ENCODE results near the gene GAS2L1. TPM values are rescaled to one million over a fixed set of nuclear protein-coding genes. Genes with fewer than 3 reads are reported as not detected.
"Not testable (repeated sequence)": the region's sequence is repeated elsewhere in the genome, so short reads cannot be mapped to it uniquely, and the experiment has no call there.

The GAS2L1 gene
- total RNA-seq, 2 donors from 2014 or later: 15.8 to 19.2 TPM

- 46 to 90% methylated on average over 2 to 7 of the region's 7 CpGs for WGBS, 2 donors
- DNase-seq (peak; percentile 84 to 92 (median 90)), ATAC-seq (peak; percentile 76)
- H3K36me3 ChIP-seq (replicated peaks in 1 of 2; ENCODE audit: insufficient read depth in 1 of 2, low read depth in 2 of 2): peaks cover 0 to 19% of the 10 kb centered on the region in 2 donors
- no peaks in the 10 kb centered on the region for H3K27me3 ChIP-seq
- no peak overlapping the region for H3K4me3 ChIP-seq
- intact Hi-C loops (cut with DNase I): no loop called here
- TF ChIP-seq POLR2A (IDR thresholded peaks at IDR 0.05) (no peak), CTCF (IDR thresholded peaks at IDR 0.05) (no peak)
- H3K4me1 ChIP-seq: peaks cover 41% of the 10 kb centered on the region
- H3K27ac ChIP-seq: peak overlapping the region; percentile 56 to 85 (median 80)
- H3K9me3 ChIP-seq: no peaks in the 10 kb centered on the region
Measured at GRCh38 chr22:29343313-29343805, 36.9 kb downstream of the GAS2L1 start.

GRCh38 chr22:29344137-29344536 is 37.7 kb downstream of the GAS2L1 start:
- intact Hi-C loops (cut with DNase I): no loop called here
- DNase-seq: peak; percentile 85 to 94 (median 91)
- 14 to 17% methylated on average over 5 of the region's 5 CpGs for WGBS, 2 donors
- Histone ChIP-seq H3K4me3 (no peak overlapping the region), H3K27me3 (no peaks in the 10 kb centered on the region), H3K36me3 (replicated peaks in 1 of 2; ENCODE audit: insufficient read depth in 1 of 2, low read depth in 2 of 2) (peaks cover 0 to 20% of the 10 kb centered on the region in 2 donors), H3K4me1 (peaks cover 41% of the 10 kb centered on the region), H3K27ac (peak overlapping the region in 3 of 4 donors; percentile 56 to 85 (median 76)), H3K9me3 (no peaks in the 10 kb centered on the region)
- ATAC-seq: peak; percentile 79
- TF ChIP-seq POLR2A (IDR thresholded peaks at IDR 0.05) (no peak), CTCF (IDR thresholded peaks at IDR 0.05) (no peak)

- H3K4me3 ChIP-seq; H3K9me3 ChIP-seq; H3K27me3 ChIP-seq; intact Hi-C loops (cut with DNase I); DNase-seq; ATAC-seq: not testable (repeated sequence)
- peaks cover 0 to 21% of the 10 kb centered on the region in 2 donors for H3K36me3 ChIP-seq (replicated peaks in 1 of 2; ENCODE audit: insufficient read depth in 1 of 2, low read depth in 2 of 2)
- peaks cover 41% of the 10 kb centered on the region for H3K4me1 ChIP-seq
- WGBS, 2 donors: 77 to 78% methylated on average over 5 of the region's 5 CpGs
- H3K27ac ChIP-seq: peak overlapping the region in 3 of 4 donors; percentile 29 to 76 (median 32)
Measured at GRCh38 chr22:29344889-29345288, 38.4 kb downstream of the GAS2L1 start.

- TF ChIP-seq CTCF (IDR thresholded peaks at IDR 0.05): no peak
- no peak for TF ChIP-seq POLR2A (IDR thresholded peaks at IDR 0.05)
- Histone ChIP-seq H3K4me1 (peaks cover 40% of the 10 kb centered on the region), H3K9me3 (no peaks in the 10 kb centered on the region), H3K4me3 (no peak overlapping the region), H3K36me3 (replicated peaks in 1 of 2; ENCODE audit: insufficient read depth in 1 of 2, low read depth in 2 of 2) (peaks cover 0 to 19% of the 10 kb centered on the region in 2 donors), H3K27ac (no peak overlapping the region), H3K27me3 (no peaks in the 10 kb centered on the region)
- intact Hi-C loops (cut with DNase I): no loop called here
- ATAC-seq (no peak), DNase-seq (no peak)
Measured at GRCh38 chr22:29345932-29346331, 39.5 kb downstream of the GAS2L1 start.

GRCh38 chr22:29346659-29347058 is 40.2 kb downstream of the GAS2L1 start:
- intact Hi-C loops (cut with DNase I): no loop called here
- peaks cover 37% of the 10 kb centered on the region for H3K4me1 ChIP-seq
- DNase-seq (peak in 1 of 4 donors; percentile 54), ATAC-seq (no peak)
- TF ChIP-seq POLR2A (IDR thresholded peaks at IDR 0.05): no peak
- TF ChIP-seq CTCF (IDR thresholded peaks at IDR 0.05): no peak
- no peaks in the 10 kb centered on the region for H3K9me3 ChIP-seq
- peaks cover 0 to 19% of the 10 kb centered on the region in 2 donors for H3K36me3 ChIP-seq (replicated peaks in 1 of 2; ENCODE audit: insufficient read depth in 1 of 2, low read depth in 2 of 2)
- no peaks in the 10 kb centered on the region for H3K27me3 ChIP-seq
- H3K4me3 ChIP-seq: no peak overlapping the region
- 69 to 74% methylated on average over 4 of the region's 4 CpGs for WGBS, 2 donors
- H3K27ac ChIP-seq: peak overlapping the region in 1 of 4 donors; percentile 25

All from body of pancreas (tissue), 4 donors.